Panc1 (cell line): ENCODE results near the gene RPS4Y2.

Experiments used
- CTCF ChIP-seq: fragments of 450-650 bp; IDR thresholded peaks from 2 replicates; pipeline ENCODE4 v1.5.1; 2017; ENCODE audit warnings: mild to moderate bottlenecking
- TCF7L2 ChIP-seq: IDR thresholded peaks from 2 replicates; pipeline ENCODE4 v1.6.1; 2011; ENCODE audit warnings: mild to moderate bottlenecking, low read depth, low read length, inconsistent platforms

- TF ChIP-seq CTCF (no peak), TCF7L2 (no peak)
Measured at GRCh38 chrY:20739806-20740205, 16.1 kb upstream of the RPS4Y2 start.
